RWPE1 (cell line): ENCODE measurements around the gene MYPOP.

Experiments
- CTCF ChIA-PET: fragments of 350-600 bp; sonication (Branson Sonifier 250); formaldehyde crosslinking; extraction: SDS; loops from one replicate; lab custom pipeline; 2021; lab: Yijun Ruan, JAX
- POLR2A ChIA-PET: fragments of 400-600 bp; formaldehyde crosslinking; extraction: SDS; loops from one replicate; lab custom pipeline; 2020; ENCODE audit warnings: antibody characterized with exemption; ENCODE audit not compliant: low non-redundant PET; lab: Yijun Ruan, JAX
- DNase-seq: peaks from one replicate; pipeline ENCODE4 v3.0.0; 2012; ENCODE audit warnings: low spot score
- H3K27ac ChIP-seq: fragments of 450-650 bp; 2 replicates; pipeline ENCODE4 v1.5.1; 2017
- TF ChIP-seq, protein P1 (sequence below): fragments of 450-650 bp; conservative IDR thresholded peaks from 2 replicates; pipeline ENCODE4 v1.5.1; 2017; ENCODE audit warnings: low read depth, mild to moderate bottlenecking

MYPOP gene

DNA sequence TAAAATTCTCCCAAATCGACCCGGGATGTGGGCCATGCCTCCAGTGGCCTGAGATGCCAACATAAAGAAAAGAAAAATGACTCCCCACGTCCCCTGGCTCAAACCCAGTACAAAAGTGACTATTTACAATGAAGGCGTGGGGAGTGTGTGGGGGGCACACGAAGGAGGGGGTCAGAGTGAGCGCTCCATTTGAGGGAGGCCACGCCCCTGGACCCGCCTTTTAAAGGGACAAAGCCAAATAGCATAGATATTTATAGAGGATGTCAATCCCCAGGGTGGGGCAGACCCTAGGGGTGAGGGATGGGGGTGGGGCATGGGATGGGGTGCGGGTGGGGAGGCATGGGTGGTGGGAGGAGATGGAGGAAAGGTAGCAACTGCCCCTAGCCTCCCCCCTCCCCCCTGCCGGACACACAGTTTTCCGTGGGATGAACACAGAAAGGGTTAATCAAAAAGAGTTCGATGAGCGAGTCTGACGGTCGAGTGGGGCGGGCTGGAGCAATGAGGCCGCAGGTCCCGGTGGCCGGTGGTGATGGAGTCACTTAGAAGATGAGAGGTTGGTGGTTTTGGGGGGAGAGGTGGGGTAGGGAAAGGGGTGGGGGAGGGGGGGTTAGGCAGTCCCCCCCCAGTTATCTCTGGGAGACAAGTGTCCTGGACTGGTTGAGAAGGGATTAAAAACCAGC, 32.3 kb upstream of the MYPOP start:
- TF ChIP-seq, protein P1, sequence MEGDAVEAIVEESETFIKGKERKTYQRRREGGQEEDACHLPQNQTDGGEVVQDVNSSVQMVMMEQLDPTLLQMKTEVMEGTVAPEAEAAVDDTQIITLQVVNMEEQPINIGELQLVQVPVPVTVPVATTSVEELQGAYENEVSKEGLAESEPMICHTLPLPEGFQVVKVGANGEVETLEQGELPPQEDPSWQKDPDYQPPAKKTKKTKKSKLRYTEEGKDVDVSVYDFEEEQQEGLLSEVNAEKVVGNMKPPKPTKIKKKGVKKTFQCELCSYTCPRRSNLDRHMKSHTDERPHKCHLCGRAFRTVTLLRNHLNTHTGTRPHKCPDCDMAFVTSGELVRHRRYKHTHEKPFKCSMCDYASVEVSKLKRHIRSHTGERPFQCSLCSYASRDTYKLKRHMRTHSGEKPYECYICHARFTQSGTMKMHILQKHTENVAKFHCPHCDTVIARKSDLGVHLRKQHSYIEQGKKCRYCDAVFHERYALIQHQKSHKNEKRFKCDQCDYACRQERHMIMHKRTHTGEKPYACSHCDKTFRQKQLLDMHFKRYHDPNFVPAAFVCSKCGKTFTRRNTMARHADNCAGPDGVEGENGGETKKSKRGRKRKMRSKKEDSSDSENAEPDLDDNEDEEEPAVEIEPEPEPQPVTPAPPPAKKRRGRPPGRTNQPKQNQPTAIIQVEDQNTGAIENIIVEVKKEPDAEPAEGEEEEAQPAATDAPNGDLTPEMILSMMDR: no peak
- DNase-seq: no peak
- CTCF ChIA-PET: no interaction called here
- no peak overlapping the region for H3K27ac ChIP-seq
- POLR2A ChIA-PET: no interaction called here

- CTCF ChIA-PET: no interaction called here
- POLR2A ChIA-PET: no interaction called here
- no peak overlapping the region for H3K27ac ChIP-seq
- TF ChIP-seq, protein P1: no peak
- no peak for DNase-seq
Observed at GRCh38 chr19:45933759-45934158, 31.3 kb upstream of the MYPOP start.

DNA sequence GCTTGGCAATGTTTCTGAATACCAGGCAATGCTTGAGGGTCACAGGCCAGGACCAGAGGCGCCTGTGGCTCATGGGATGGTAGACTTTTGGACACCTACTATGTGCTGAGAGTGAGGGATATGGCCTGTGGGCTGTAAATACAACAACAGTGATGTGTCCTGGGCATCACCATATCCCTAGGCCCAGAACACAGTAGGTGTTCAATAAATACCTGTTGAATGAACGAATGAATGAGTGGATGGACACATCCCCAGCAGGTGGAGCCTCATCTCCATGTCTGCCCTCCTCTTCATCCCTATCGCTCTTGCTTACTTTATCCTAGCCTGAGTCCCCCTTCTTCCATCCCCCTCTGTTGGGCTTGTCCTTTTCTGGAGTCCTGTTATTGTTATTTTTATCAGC, 28.6 kb upstream of the MYPOP start:
- CTCF ChIA-PET: interaction anchor here (0.6 kb wide), 2 partner anchors 85 to 91 kb away, joined by 3 to 4 read pairs; no protein-coding TSS in a partner anchor
- POLR2A ChIA-PET: no interaction called here
- TF ChIP-seq, protein P1: no peak
- no peak overlapping the region for H3K27ac ChIP-seq
- no peak for DNase-seq

DNA sequence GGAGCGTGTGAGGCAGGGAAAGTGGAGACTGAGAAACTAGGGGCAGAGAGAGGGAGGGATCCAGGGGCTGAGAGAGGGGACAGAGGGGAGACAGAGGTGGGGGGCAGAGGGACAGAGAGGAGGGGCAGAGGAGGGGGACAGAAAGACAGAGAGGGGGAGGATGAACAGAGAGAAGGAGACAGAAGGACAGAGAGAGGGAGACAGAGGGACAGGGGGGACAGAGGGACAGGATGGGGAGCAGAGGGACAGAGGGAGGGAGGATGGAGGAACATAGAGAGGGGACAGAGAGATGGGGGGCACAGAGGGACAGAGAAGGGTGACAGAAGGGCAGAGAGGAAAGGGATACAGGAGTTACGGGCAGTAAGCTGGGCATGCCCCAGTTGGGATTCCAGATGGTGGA, 26.8 kb upstream of the MYPOP start:
- CTCF ChIA-PET: no interaction called here

DNA sequence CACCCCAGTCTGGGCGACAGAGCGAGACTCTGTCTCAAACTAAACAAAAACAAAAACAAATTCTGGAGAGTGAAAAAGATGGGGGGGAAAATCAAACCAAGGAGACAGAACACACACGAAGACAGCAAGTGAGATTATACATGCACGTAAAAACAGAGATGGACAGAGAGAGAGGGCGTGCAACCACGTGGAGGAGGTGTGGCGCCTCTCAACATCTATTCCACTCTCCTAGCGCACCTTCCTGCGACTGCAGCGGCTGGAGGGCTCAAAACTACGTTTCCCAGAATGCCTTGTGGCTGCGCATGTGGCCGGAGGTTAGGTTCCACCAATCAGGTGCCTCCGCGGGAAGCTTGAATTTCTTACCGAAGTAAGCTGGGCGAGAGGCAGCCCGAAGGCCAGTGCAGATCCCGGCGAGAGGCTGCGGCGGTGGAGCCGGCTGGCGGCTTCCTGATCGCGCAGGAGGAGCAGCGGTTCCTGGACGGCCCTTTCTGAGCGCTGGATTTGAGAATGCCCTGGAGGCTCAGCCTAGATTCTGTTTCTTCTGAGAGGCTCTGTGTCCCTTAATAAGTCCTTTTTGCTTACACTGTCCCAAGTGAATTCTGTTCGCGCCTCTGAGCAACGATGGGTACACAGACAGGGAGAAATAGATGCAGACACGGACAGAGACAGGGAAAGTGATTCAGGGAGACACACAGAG, 25.3 kb upstream of the MYPOP start:
- POLR2A ChIA-PET: no interaction called here

More for the DNA sequence above, 26.8 kb upstream of the MYPOP start:
- DNase-seq: no peak
- no peak overlapping the region for H3K27ac ChIP-seq
- POLR2A ChIA-PET: no interaction called here
- TF ChIP-seq, protein P1: no peak

DNA sequence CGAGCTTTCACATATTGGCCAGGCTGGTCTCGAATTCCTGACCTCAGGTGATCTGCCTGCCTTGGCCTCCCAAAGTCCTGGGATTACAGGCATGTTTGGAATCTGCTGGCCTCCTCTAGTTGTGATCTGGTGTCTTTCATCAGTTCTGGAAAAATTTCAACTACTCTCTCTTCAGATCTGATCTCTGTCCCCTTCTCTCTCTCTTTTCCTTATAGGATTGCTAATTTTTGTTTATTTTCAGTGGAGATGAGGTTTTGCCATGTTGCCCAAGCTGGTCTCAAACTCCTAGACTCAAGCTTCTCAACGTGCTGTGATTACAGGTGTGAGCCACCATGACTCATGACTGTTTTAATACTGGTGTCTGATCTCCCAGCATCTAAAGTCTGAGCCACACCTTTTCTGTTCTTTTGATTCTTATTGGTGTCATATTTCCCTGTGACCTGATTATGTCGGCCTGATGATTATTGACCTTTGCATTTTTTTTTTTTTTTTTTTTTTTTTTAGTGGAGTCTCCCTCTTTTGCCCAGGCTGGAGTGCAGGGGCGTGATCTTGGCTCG, 22.6 kb upstream of the MYPOP start:
- DNase-seq: no peak
- POLR2A ChIA-PET: no interaction called here
- TF ChIP-seq, protein P1: no peak
- H3K27ac ChIP-seq: no peak overlapping the region
- CTCF ChIA-PET: interaction anchor here (0.6 to 1.0 kb wide), 2 partner anchors 107 to 618 kb away, joined by 3 read pairs; no protein-coding TSS in a partner anchor

More for the DNA sequence above, 25.3 kb upstream of the MYPOP start:
- CTCF ChIA-PET: interaction anchor here (0.6 to 0.7 kb wide), 6 partner anchors 9 to 899 kb away, joined by 3 to 6 read pairs (median 3); no protein-coding TSS in a partner anchor
- peak; percentile 99 for DNase-seq
- H3K27ac ChIP-seq: peak overlapping the region; percentile 57
- TF ChIP-seq, protein P1: peak; percentile 14; the same call in 1 of the 2 replicates
